ENCODE measurements around the gene CCDC116.

- TF ChIP-seq CTCF (IDR thresholded peaks at IDR 0.05; ENCODE audit: low read depth, low read length) (no peak), MAX (IDR thresholded peaks at IDR 0.05; ENCODE audit: low read depth, low read length) (no peak)
Observed at GRCh38 chr22:21591695-21592094, 40.9 kb upstream of the CCDC116 start.

All from NB4 (cell line).